Fibroblast of mammary gland (primary cell): Measurements from ENCODE around the gene YWHAG.
A peak's percentile ranks its signal among the peaks of the same experiment; 100 is the strongest.
"Not testable (repeated sequence)": the region's sequence is repeated elsewhere in the genome, so short reads cannot be mapped to it uniquely, and the experiment has no call there.

Source experiments
- DNase-seq: peaks from one replicate; pipeline ENCODE4 v3.0.0-alpha.2; 2010; ENCODE audit warnings: low read depth
- H3K4me3 ChIP-seq: 2 replicates; pipeline ENCODE4 v1.5.1; 2011; ENCODE audit warnings: low read depth, mild to moderate bottlenecking, low read length, moderate library complexity; ENCODE audit not compliant: control insufficient read depth
- CTCF ChIP-seq: conservative IDR thresholded peaks from 2 replicates; pipeline ENCODE4 v1.5.1; 2011; ENCODE audit warnings: low read depth, low read length, inconsistent platforms; ENCODE audit not compliant: control insufficient read depth, insufficient read depth

The YWHAG gene

GRCh38 chr7:76397409-76398183 is 38.8 kb upstream of the YWHAG start:
- TF ChIP-seq CTCF: no peak
- H3K4me3 ChIP-seq: peak overlapping the region; percentile 43
- DNase-seq: peak; percentile 65

GRCh38 chr7:76396864-76397263 is 38.1 kb upstream of the YWHAG start:
- TF ChIP-seq CTCF: no peak
- DNase-seq: no peak

GRCh38 chr7:76395965-76396726 is 37.4 kb upstream of the YWHAG start:
- no peak for DNase-seq
- no peak overlapping the region for H3K4me3 ChIP-seq
- TF ChIP-seq CTCF: no peak

More at GRCh38 chr7:76396864-76397263, 38.1 kb upstream of the YWHAG start:
- peak overlapping the region; percentile 43 for H3K4me3 ChIP-seq

- H3K4me3 ChIP-seq, DNase-seq: not testable (repeated sequence)
These were observed 36.8 kb upstream of the YWHAG start for GRCh38 chr7:76395605-76395964.

- DNase-seq: peak; percentile 33
- TF ChIP-seq CTCF: no peak
- no peak overlapping the region for H3K4me3 ChIP-seq
These were observed 36.2 kb upstream of the YWHAG start for GRCh38 chr7:76394957-76395356.

- TF ChIP-seq CTCF: no peak
- peak; percentile 80 for DNase-seq
- H3K4me3 ChIP-seq: peak overlapping the region; percentile 52
These were observed 34.6 kb upstream of the YWHAG start for GRCh38 chr7:76393116-76394031.

GRCh38 chr7:76392531-76393115 is 33.8 kb upstream of the YWHAG start:
- peak overlapping the region; percentile 12 for H3K4me3 ChIP-seq
- no peak for DNase-seq
- TF ChIP-seq CTCF: no peak
